Ovary (tissue), 9 donors: ENCODE measurements around the gene ARL1. TPM values are rescaled to one million over a fixed set of nuclear protein-coding genes. Genes with fewer than 3 reads are reported as not detected.
"Not testable (repeated sequence)": the region's sequence is repeated elsewhere in the genome, so short reads cannot be mapped to it uniquely, and the experiment has no call there.

Experiments
- DNase-seq, 5 donors: peaks; one replicate each; pipeline ENCODE4 v3.0.0-alpha.2; 2019 to 2020
- H3K27ac ChIP-seq, 2 donors: fragments of 200-600 bp; one replicate each; pipeline versions ENCODE4 v1.5.1 to v1.8.0; 2019 to 2022
- H3K27me3 ChIP-seq: fragments of 200-600 bp; one replicate; pipeline ENCODE4 v1.8.0; 2022
- H3K36me3 ChIP-seq: fragments of 200-600 bp; sonication (generic); one replicate; pipeline ENCODE4 v1.5.1; 2019
- H3K4me1 ChIP-seq: one replicate; pipeline ENCODE4 v1.8.1; 2013; ENCODE audit warnings: mild to moderate bottlenecking, moderate library complexity; ENCODE audit not compliant: insufficient read depth
- H3K4me3 ChIP-seq: fragments of 200-600 bp; sonication (generic); one replicate; pipeline ENCODE4 v1.5.1; 2017
- H3K9me3 ChIP-seq, 2 donors: fragments of 200-600 bp in 1 of 2; sonication (generic) in 1 of 2; one replicate each; pipeline versions ENCODE4 v1.5.1 to v1.8.1; 2013 to 2019; ENCODE audit warnings: mild to moderate bottlenecking in 1 of 2, moderate library complexity in 1 of 2
- EP300 ChIP-seq: sonication (generic); formaldehyde crosslinking; IDR thresholded peaks from one replicate; pipeline ENCODE4 v1.6.1; 2017; ENCODE audit warnings: antibody characterized with exemption
- POLR2A ChIP-seq: fragments of 450-650 bp; IDR thresholded peaks from one replicate; pipeline ENCODE4 v1.6.1; 2017; ENCODE audit warnings: antibody characterized with exemption, mild to moderate bottlenecking, moderate library complexity
- WGBS, 3 donors: extraction: QIAGEN DNeasy Blood & Tissue Kit in 1 of 3; methylation state at CpG; one replicate each; pipeline versions ENCODE4 v1.1.5 to v1.1.7; 2013 to 2017; 5-methylcytosine and 5-hydroxymethylcytosine counted together
- intact Hi-C, 4 donors: fragments of 100-400 bp; cut with DNase I; formaldehyde crosslinking; loops; one replicate each; pipeline versions ENCODE4 v1.11.0 to v1.15.1; 2022 to 2023
- polyA plus RNA-seq, 2 donors: library from polyadenylated mRNA; stranded (reverse); fragments of 200-250 nt in 1 of 2; fragments of 350-450 nt in 1 of 2; fragmentation: Illumina TruSeq in 1 of 2; extraction: RNeasy Lipid Tissue Mini Kit (QIAGEN cat#74804) in 1 of 2; gene quantifications; one replicate each; pipeline ENCODE4 v1.2.3, GENCODE V29; 2013 to 2014
- total RNA-seq, 7 donors: library from RNA; depleted of rRNA in 2 of 7; stranded (reverse); fragments of >200 nt in 2 of 7; fragmentation: NEBNext Ultra II Directional in 3 of 7; extraction: Animal tissue kit (Norgen Biotek cat#: 25700) in 3 of 7; gene quantifications; one replicate each; pipeline versions ENCODE4 v1.1.0 to v1.2.4, GENCODE V29; 2016 to 2023
- TF ChIP-seq, protein P1 (sequence below), 3 donors: fragments of 450-650 bp in 2 of 3; fragments of 200-600 bp in 1 of 3; IDR thresholded peaks; one replicate each; pipeline versions ENCODE4 v1.5.1 to v1.8.0; 2016 to 2022; ENCODE audit warnings: antibody characterized with exemption in 3 of 3, mild to moderate bottlenecking in 1 of 3
- donor health status: DM: no; HTN: no; CAD: no; lungs with moderate emphysema.
- donor health status: DM: no; HTN: no; CAD: no.
- donor health status: Bipolar disorder and iron deficiency.
- donor health status: DM: yes; HTN: yes; CAD: no.
- donor health status: DM: no; HTN: no; CAD: no.
- donor health status: DM: yes; HTN: yes; CAD: no.

The ARL1 gene
- total and polyA plus RNA-seq, 9 donors = 41.2 to 129 (median 87.3) TPM

DNA sequence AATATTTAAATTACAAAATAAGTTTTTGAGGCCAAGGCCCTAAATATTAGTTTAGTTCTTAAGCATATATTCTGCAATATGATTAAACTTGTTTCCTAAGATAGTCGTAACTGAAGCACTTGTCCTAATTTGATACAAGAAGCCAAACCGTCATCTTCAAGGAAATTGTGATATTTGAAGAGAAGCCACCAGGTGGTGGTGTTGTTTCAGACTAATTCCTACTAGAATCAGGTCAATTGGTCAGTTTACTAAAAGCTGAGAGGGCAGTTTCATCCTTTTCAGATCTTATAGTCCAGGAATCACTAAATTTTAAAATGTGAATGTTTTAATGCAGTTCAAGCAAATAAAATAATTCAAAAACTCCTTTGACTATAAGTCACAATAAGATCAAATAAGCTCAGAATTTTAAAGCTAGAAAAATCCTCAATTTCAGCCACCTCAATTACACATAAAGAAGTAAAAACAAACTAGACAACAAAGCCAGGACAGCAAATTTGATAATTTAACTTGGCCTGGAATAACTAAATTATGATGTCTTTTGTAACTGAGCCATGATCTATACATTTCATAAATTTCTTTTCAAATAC is 7.1 kb upstream of the ARL1 start:
- intact Hi-C loops = loop anchor here in 1 of 4 donors (5.0 to 10.0 kb wide), 2 partner anchors 340 to 428 kb away; no protein-coding TSS in a partner anchor
- Histone ChIP-seq H3K9me3 (no peaks in the 10 kb centered on the region), H3K27me3 (no peaks in the 10 kb centered on the region), H3K4me1 (no peaks in the 10 kb centered on the region), H3K4me3 (no peak overlapping the region), H3K36me3 (no peaks in the 10 kb centered on the region), H3K27ac (no peak overlapping the region)
- 0 to 2% (median 1%) methylated on average over 2 of the region's 2 CpGs for WGBS, 3 donors
- peak in 1 of 5 donors; percentile 23 for DNase-seq
- TF ChIP-seq EP300 = no peak
- TF ChIP-seq, protein P1, sequence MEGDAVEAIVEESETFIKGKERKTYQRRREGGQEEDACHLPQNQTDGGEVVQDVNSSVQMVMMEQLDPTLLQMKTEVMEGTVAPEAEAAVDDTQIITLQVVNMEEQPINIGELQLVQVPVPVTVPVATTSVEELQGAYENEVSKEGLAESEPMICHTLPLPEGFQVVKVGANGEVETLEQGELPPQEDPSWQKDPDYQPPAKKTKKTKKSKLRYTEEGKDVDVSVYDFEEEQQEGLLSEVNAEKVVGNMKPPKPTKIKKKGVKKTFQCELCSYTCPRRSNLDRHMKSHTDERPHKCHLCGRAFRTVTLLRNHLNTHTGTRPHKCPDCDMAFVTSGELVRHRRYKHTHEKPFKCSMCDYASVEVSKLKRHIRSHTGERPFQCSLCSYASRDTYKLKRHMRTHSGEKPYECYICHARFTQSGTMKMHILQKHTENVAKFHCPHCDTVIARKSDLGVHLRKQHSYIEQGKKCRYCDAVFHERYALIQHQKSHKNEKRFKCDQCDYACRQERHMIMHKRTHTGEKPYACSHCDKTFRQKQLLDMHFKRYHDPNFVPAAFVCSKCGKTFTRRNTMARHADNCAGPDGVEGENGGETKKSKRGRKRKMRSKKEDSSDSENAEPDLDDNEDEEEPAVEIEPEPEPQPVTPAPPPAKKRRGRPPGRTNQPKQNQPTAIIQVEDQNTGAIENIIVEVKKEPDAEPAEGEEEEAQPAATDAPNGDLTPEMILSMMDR (IDR thresholded peaks at IDR 0.05) = peak in 2 of 3 donors; percentile 35 to 46

DNA sequence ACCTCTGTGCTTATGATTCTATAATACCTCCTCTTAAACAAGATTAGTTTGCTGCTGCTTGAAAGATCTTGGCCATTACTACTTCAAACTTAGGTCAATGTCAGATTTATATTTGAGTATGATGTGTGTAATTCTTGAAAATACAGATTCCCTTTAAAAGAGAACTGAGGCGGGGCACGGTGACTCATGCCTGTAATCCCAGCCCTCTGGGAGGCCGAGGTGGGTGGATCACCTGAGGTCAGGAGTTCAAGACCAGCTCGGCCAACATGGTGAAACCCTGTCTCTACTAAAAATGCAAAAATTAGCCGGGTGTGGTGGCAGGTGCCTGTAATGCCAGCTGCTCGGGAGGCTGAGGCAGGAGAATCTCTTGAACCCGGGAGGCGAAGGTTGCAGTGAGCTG is 2.6 kb upstream of the ARL1 start:
- not testable (repeated sequence) for H3K9me3 ChIP-seq, H3K36me3 ChIP-seq, H3K4me1 ChIP-seq, DNase-seq, H3K27me3 ChIP-seq, H3K27ac ChIP-seq, H3K4me3 ChIP-seq
- intact Hi-C loops = loop anchor here in 1 of 4 donors (10.0 kb wide), 1 partner anchor 345 kb away; no protein-coding TSS in a partner anchor
- WGBS, 3 donors = 77 to 85% (median 80%) methylated on average over 8 of the region's 8 CpGs

DNA sequence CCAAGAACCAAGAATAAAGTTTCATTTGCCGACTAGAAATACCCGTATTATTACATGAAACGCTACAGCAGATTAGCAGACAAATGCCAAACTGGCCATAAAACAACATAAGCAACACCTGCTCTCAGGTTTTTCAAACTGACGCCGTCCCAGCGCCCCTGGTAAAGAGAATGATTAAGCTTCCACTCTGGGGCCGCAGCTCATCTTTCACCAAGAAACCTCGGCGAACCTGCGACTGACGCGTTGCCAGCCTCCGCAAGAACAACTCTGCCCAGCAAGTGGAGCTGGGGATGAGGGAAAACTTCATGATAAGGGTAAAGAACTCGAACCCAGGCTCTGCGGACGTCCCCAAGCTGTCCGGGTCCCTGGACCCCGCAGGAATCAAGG is 530 bp downstream of the ARL1 start:
- no peaks in the 10 kb centered on the region for H3K36me3 ChIP-seq
- peak overlapping the region; percentile 25 to 90 for H3K27ac ChIP-seq
- H3K4me1 ChIP-seq = peaks cover 3% of the 10 kb centered on the region
- 0 to 1% (median 0%) methylated on average over 18 of the region's 18 CpGs for WGBS, 3 donors
- TF ChIP-seq EP300 (no peak), POLR2A (no peak)
- TF ChIP-seq, protein P1 (IDR thresholded peaks at IDR 0.05) = no peak
- no peak for DNase-seq
- no peaks in the 10 kb centered on the region for H3K9me3 ChIP-seq
- intact Hi-C loops = no loop called here
- H3K27me3 ChIP-seq = no peaks in the 10 kb centered on the region
- H3K4me3 ChIP-seq = peak overlapping the region; percentile 72

DNA sequence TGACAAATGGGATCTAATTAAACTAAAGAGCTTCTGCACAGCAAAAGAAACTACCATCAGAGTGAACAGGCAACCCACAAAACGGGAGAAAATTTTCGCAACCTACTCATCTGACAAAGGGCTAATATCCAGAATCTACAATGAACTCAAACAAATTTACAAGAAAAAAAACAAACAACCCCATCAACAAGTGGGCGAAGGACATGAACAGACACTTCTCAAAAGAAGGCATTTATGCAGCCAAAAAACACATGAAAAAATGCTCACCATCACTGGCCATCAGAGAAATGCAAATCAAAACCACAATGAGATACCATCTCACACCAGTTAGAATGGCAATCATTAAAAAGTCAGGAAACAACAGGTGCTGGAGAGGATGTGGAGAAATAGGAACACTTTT is 16.4 kb downstream of the ARL1 start:
- intact Hi-C loops, H3K9me3 ChIP-seq, H3K4me1 ChIP-seq, DNase-seq, H3K4me3 ChIP-seq, H3K27ac ChIP-seq, H3K27me3 ChIP-seq, H3K36me3 ChIP-seq: not testable (repeated sequence)
- 85 to 100% (median 96%) methylated on average over 3 of the region's 3 CpGs for WGBS, 3 donors

DNA sequence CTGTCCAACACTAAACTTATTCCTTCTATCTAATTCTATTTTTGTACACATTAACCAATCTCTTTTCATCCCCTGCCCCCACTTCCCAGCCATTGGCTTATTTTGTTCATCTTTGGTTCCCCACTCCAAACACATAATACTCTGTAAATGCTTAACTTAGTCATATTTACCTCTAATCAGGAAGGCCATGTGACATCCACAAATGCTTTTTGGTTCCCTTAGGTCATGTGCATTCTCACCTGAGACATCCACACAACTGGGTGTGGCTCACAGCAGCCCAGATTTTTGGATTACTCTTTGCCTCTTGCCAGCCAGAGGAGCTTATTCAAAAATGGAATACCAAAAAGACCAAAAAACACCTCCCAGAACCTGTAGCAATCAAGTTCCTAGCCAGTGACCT is 28.4 kb downstream of the ARL1 start:
- Histone ChIP-seq H3K27me3 (no peaks in the 10 kb centered on the region), H3K4me1 (no peaks in the 10 kb centered on the region), H3K9me3 (no peaks in the 10 kb centered on the region), H3K36me3 (no peaks in the 10 kb centered on the region), H3K4me3 (no peak overlapping the region), H3K27ac (no peak overlapping the region)
- intact Hi-C loops = no loop called here
- TF ChIP-seq, protein P1 (IDR thresholded peaks at IDR 0.05) = no peak
- TF ChIP-seq POLR2A = no peak
- TF ChIP-seq EP300 = no peak
- DNase-seq = no peak
